HG03520 (cell line): ENCODE measurements around the gene KLHL12.

Experiments used
- ATAC-seq: cut with Tn5 transposase; IDR thresholded peaks from one replicate; pipeline ENCODE4 v1.9.1; 2021; ENCODE audit warnings: mild to moderate bottlenecking, moderate library complexity; ENCODE audit not compliant: unreplicated experiment

KLHL12 gene

GRCh38 chr1:202844259-202844658 lies 82.8 kb downstream of the KLHL12 start:
- ATAC-seq, result no peak

- ATAC-seq, result no peak
These were observed 84.0 kb downstream of the KLHL12 start for GRCh38 chr1:202843081-202843480.
